DOHH2 (cell line): ENCODE results near the gene UGCG.
A peak's percentile ranks its signal among the peaks of the same experiment; 100 is the strongest.

Source experiments
- H3F3A ChIP-seq: fragments of 200-600 bp; sonication (generic), shearing (Covaris generic); 2 replicates; pipeline ENCODE4 v1.6.0; 2016; ENCODE audit warnings: antibody characterized with exemption, mild to moderate bottlenecking; ENCODE audit not compliant: control insufficient read depth, insufficient read depth
- H3K27ac ChIP-seq: fragments of 200-600 bp; sonication (generic); 2 replicates; pipeline ENCODE4 v1.5.1; 2014; ENCODE audit warnings: low read depth, mild to moderate bottlenecking, low read length, moderate library complexity
- H3K27me3 ChIP-seq: fragments of 200-600 bp; sonication (generic); 2 replicates; pipeline ENCODE4 v1.6.1; 2014; ENCODE audit warnings: mild to moderate bottlenecking, low read length, mixed read lengths; ENCODE audit not compliant: control insufficient read depth
- H3K36me3 ChIP-seq: fragments of 200-600 bp; sonication (generic); 2 replicates; pipeline ENCODE4 v1.6.1; 2014; ENCODE audit warnings: mild to moderate bottlenecking, low read length, moderate library complexity, mixed read lengths; ENCODE audit not compliant: control insufficient read depth
- H3K4me1 ChIP-seq: fragments of 200-600 bp; sonication (generic); 2 replicates; pipeline ENCODE4 v1.6.1; 2014; ENCODE audit warnings: mild to moderate bottlenecking, low read length, mixed read lengths; ENCODE audit not compliant: control insufficient read depth
- H3K4me2 ChIP-seq: fragments of 200-600 bp; sonication (generic); 2 replicates; pipeline ENCODE4 v1.6.0; 2014; ENCODE audit warnings: mild to moderate bottlenecking, low read length, moderate library complexity
- H3K4me3 ChIP-seq: fragments of 200-600 bp; sonication (generic); 2 replicates; pipeline ENCODE4 v1.5.1; 2014; ENCODE audit warnings: mild to moderate bottlenecking, low read length, mixed read lengths
- H3K79me2 ChIP-seq: fragments of 200-600 bp; sonication (generic); 2 replicates; pipeline ENCODE4 v1.6.1; 2014; ENCODE audit warnings: mild to moderate bottlenecking, low read length, mixed read lengths; ENCODE audit not compliant: control insufficient read depth
- H3K9me2 ChIP-seq: fragments of 200-600 bp; sonication (generic); replicated peaks from 2 replicates; pipeline ENCODE4 v1.6.1; 2014; ENCODE audit warnings: mild to moderate bottlenecking, low read length, mixed read lengths; ENCODE audit not compliant: control insufficient read depth
- H3K9me3 ChIP-seq: fragments of 200-600 bp; sonication (generic); 2 replicates; pipeline ENCODE4 v1.6.1; 2014; ENCODE audit warnings: antibody characterized with exemption, low read length, mixed read lengths; ENCODE audit not compliant: control insufficient read depth, insufficient read depth
- H4K20me1 ChIP-seq: fragments of 200-600 bp; sonication (generic); 2 replicates; pipeline ENCODE4 v1.6.0; 2014; ENCODE audit warnings: low read depth, mild to moderate bottlenecking, antibody characterized with exemption, low read length, moderate library complexity; ENCODE audit not compliant: control insufficient read depth, insufficient read depth
- CTCF ChIP-seq: fragments of 200-600 bp; sonication (generic); IDR thresholded peaks from one replicate; pipeline ENCODE4 v1.5.1; 2014; ENCODE audit warnings: antibody characterized with exemption, mild to moderate bottlenecking, low read depth, low read length; ENCODE audit not compliant: poor library complexity, severe bottlenecking
- EZH2phosphoT487 ChIP-seq: fragments of 200-600 bp; sonication (generic); IDR thresholded peaks from 2 replicates; pipeline ENCODE4 v1.6.1; 2017; ENCODE audit warnings: borderline replicate concordance, mild to moderate bottlenecking, antibody characterized with exemption, low read length, moderate library complexity, mixed read lengths

The UGCG gene

GRCh38 chr9:111897601-111898137, 1.1 kb downstream of the UGCG start:
- no peaks in the 10 kb centered on the region for H3K27me3 ChIP-seq
- no peak for TF ChIP-seq CTCF
- TF ChIP-seq EZH2phosphoT487, result no peak
- H3K4me2 ChIP-seq, result peak overlapping the region; percentile 82
- H4K20me1 ChIP-seq, result 0 out of 2 replicates have a peak, but pooled peaks cover 4% of the 10 kb centered on the region
- peaks cover 58% of the 10 kb centered on the region for H3K79me2 ChIP-seq
- peaks cover 15% of the 10 kb centered on the region for H3K9me3 ChIP-seq
- peaks cover 8% of the 10 kb centered on the region for H3F3A ChIP-seq
- peak overlapping the region; percentile 79 for H3K27ac ChIP-seq
- peak overlapping the region; percentile 95 for H3K4me3 ChIP-seq
- H3K9me2 ChIP-seq, result no peaks in the 10 kb centered on the region
- peaks cover 30% of the 10 kb centered on the region for H3K36me3 ChIP-seq
- peaks cover 36% of the 10 kb centered on the region for H3K4me1 ChIP-seq

- Histone ChIP-seq H3K27me3 (no peaks in the 10 kb centered on the region), H3K4me3 (peak overlapping the region; percentile 95), H3K9me3 (peaks cover 15% of the 10 kb centered on the region), H3K27ac (peak overlapping the region; percentile 79), H4K20me1 (0 out of 2 replicates have a peak, but pooled peaks cover 4% of the 10 kb centered on the region), H3K9me2 (no peaks in the 10 kb centered on the region), H3F3A (peaks cover 8% of the 10 kb centered on the region), H3K4me2 (peak overlapping the region; percentile 82), H3K4me1 (peaks cover 40% of the 10 kb centered on the region), H3K36me3 (peaks cover 30% of the 10 kb centered on the region), H3K79me2 (peaks cover 66% of the 10 kb centered on the region)
- TF ChIP-seq EZH2phosphoT487, result no peak
- no peak for TF ChIP-seq CTCF
Observed at GRCh38 chr9:111898331-111899096, 1.9 kb downstream of the UGCG start.

- Histone ChIP-seq H3K9me2 (no peaks in the 10 kb centered on the region), H3K4me2 (no peak overlapping the region), H3K36me3 (peaks cover 30% of the 10 kb centered on the region), H4K20me1 (peaks cover 12% of the 10 kb centered on the region; the same call in 1 of the 2 replicates), H3K27me3 (no peaks in the 10 kb centered on the region), H3F3A (peaks cover 8% of the 10 kb centered on the region), H3K4me3 (no peak overlapping the region), H3K4me1 (peaks cover 40% of the 10 kb centered on the region), H3K9me3 (peaks cover 15% of the 10 kb centered on the region), H3K79me2 (peaks cover 84% of the 10 kb centered on the region), H3K27ac (no peak overlapping the region)
- TF ChIP-seq EZH2phosphoT487 (no peak), CTCF (no peak)
Observed at GRCh38 chr9:111900151-111900857, 3.7 kb downstream of the UGCG start.
